Measurements from ENCODE around the gene IGFL2. TPM values are rescaled to one million over a fixed set of nuclear protein-coding genes. Genes with fewer than 3 reads are reported as not detected.
"Not testable (repeated sequence)": the region's sequence is repeated elsewhere in the genome, so short reads cannot be mapped to it uniquely, and the experiment has no call there.

Gene IGFL2
- total RNA-seq, 1 donor, result not detected

DNA sequence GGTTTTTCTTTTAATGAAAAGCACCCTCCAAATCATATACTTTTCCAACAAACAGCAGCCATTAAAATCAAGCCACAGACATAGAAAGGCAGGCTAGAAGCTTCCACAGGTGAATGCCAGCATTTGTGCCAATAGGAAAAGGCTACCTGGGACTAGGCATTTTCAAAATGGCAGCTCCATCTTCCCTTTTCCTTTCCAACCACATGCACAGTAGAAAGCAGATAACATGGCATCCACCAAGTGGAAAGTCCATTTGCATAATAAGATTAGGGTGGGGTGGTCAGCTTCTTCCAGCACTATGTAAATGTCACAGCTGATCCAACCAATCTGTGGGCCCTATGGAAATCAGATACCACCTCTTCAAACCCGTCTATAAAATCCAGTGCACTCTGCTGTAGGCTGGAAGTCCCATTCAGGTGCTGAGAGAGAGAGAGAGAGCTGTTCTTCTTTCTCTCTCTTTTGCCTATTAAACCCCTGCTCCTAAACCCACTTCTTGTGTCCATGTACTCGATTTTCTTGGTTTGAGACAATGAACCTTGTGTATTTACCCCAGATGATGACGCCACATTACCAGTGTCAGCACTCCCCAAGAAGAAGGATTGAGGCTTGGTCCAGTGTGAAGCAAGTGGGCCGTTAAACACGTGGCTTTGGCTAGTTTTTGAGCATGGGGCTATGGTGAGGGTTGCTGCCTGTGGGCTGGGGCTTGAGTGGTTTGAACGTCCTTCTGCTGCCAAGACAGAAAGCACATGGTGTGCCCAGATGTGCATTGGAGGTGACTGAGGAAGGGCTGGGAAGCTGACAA is 57.3 kb downstream of the IGFL2 start:
- Histone ChIP-seq H3K4me3 (ENCODE audit: low read length) (no peak overlapping the region), H3K27me3 (ENCODE audit: insufficient read depth, low read length) (no peaks in the 10 kb centered on the region), H3K9me3 (ENCODE audit: low read depth, low read length) (no peaks in the 10 kb centered on the region), H3K4me1 (ENCODE audit: insufficient read depth, low read length) (peaks cover 7% of the 10 kb centered on the region)

DNA sequence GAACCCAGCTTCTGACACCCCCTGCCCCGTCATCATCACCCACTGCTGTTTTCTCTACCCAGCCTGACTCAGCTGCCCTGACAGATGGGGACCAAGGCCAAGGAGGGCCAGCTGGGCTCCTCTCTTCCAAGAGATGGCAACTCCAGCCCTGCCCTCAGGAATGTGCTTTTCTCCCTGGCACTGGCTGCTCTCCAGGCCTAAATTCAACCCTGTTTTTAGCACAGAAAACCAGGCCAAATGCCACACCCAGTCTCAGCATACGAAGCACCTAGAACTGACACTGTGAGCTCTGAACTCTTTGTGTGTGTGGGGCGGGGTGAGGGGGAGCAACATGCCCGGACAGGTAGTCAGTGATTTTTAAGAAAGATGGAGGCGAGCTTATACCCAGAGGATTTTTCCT is 58.1 kb downstream of the IGFL2 start:
- Histone ChIP-seq H3K4me1 (ENCODE audit: insufficient read depth, low read length) (peaks cover 7% of the 10 kb centered on the region), H3K9me3 (ENCODE audit: low read depth, low read length) (no peaks in the 10 kb centered on the region), H3K27me3 (ENCODE audit: insufficient read depth, low read length) (no peaks in the 10 kb centered on the region), H3K4me3 (ENCODE audit: low read length) (no peak overlapping the region)

DNA sequence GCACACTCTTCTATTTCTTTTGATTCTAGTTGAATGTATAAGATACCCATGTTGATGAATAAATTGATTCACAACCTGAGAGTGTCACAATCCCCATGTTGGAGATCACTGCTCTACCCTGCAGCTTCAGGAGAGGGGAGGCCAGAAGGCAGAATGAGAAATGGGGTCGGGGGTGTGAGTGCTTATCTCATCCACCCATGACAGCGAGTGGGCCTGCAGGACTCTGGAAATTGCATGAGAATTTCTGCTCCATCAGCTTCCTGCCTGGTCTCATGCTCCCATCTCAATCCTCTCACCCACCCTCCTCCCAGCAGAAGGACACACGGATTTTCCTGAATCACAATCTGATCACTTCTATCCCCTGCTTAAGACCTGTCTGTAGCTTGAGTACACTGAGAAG is 58.6 kb downstream of the IGFL2 start:
- H3K4me1 ChIP-seq (ENCODE audit: insufficient read depth, low read length), result peaks cover 7% of the 10 kb centered on the region
- no peaks in the 10 kb centered on the region for H3K27me3 ChIP-seq (ENCODE audit: insufficient read depth, low read length)
- H3K9me3 ChIP-seq (ENCODE audit: low read depth, low read length), result no peaks in the 10 kb centered on the region
- no peak overlapping the region for H3K4me3 ChIP-seq (ENCODE audit: low read length)

DNA sequence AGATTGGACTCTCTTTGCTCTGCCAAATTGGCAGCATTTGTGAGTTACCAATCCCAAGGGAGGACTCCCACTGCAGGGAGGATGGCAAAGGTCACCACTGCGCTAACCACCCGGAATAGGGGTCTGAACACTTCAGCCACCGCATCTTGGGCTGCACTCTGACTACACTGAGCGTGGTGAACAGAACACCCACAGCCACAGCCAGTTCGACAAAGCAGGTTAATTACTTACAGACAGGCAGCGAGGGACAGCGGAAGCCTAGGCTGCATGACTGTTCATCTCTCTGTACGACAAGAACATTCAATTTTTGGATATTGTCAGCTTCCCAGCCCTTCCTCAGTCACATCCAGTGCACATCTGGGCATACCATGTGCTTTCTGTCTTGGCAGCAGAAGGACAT is 59.8 kb downstream of the IGFL2 start:
- H3K4me3 ChIP-seq (ENCODE audit: low read length); H3K9me3 ChIP-seq (ENCODE audit: low read depth, low read length); H3K4me1 ChIP-seq (ENCODE audit: insufficient read depth, low read length); H3K27me3 ChIP-seq (ENCODE audit: insufficient read depth, low read length): not testable (repeated sequence)

DNA sequence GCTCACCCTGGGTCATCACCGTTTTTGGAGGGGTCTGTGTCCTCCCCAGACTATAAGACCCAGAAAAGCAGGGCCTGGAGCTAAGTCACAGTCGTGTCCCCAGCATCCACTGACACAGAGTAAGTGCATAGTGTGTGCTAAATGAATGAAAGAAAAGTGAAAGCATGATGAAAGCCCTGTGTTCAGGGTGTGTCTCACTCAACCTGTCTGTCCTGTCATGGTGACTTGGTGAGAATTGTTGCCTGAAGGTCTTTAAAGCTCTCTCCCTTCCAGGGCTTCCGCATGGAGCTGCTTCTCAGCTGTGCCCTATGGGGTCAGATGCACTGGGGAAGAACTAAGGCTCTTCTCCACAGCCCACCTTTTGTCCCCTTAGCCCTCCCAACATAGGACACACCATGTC is 61.0 kb downstream of the IGFL2 start:
- Histone ChIP-seq H3K4me3 (ENCODE audit: low read length) (no peak overlapping the region), H3K9me3 (ENCODE audit: low read depth, low read length) (no peaks in the 10 kb centered on the region), H3K27me3 (ENCODE audit: insufficient read depth, low read length) (no peaks in the 10 kb centered on the region), H3K4me1 (ENCODE audit: insufficient read depth, low read length) (peaks cover 7% of the 10 kb centered on the region)

DNA sequence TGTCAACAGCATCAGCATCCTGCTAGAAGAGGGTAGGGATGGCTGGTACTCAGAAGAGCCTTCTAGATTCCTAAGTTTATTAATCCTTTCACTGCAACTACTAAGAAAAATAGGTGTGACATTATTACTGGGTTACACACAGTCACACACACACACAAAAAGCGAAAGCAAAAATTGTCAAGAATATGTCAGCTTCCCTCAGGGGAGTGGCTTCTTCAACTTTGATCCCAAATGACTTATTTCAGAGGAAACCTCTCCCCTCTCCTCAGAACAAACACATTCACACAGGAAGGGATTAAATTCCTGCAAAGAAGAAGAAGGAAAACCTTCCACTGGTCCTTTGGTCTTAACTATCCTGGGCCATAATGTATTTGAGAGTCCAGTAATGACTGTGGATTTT is 61.4 kb downstream of the IGFL2 start:
- H3K4me3 ChIP-seq (ENCODE audit: low read length), result no peak overlapping the region
- no peaks in the 10 kb centered on the region for H3K9me3 ChIP-seq (ENCODE audit: low read depth, low read length)
- no peaks in the 10 kb centered on the region for H3K27me3 ChIP-seq (ENCODE audit: insufficient read depth, low read length)
- peaks cover 7% of the 10 kb centered on the region for H3K4me1 ChIP-seq (ENCODE audit: insufficient read depth, low read length)

DNA sequence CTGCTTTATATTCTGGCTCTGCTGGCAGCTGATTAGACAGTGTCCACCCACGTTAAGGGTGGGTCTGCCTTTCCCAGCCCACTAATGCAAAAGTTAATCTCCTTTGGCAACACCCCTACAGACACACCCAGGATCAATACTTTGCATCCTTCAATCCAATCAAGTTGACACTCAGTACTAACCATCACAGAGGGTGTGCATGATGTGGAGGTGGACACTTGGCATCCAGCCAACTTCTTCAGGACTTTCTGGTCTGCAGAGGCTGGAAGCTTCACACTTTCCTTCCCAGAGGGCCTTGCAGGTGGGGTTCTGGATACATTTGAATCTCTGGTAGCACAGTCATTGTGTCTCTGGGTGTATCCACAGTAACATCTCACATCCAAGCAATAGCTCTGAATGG is 62.6 kb downstream of the IGFL2 start:
- H3K4me1 ChIP-seq (ENCODE audit: insufficient read depth, low read length), result peaks cover 7% of the 10 kb centered on the region
- H3K27me3 ChIP-seq (ENCODE audit: insufficient read depth, low read length), result no peaks in the 10 kb centered on the region
- H3K9me3 ChIP-seq (ENCODE audit: low read depth, low read length), result no peaks in the 10 kb centered on the region
- H3K4me3 ChIP-seq (ENCODE audit: low read length), result no peak overlapping the region

Other genes starting within 250 kb of the IGFL2 start
- gene MYPOP, start 245.6 kb upstream of the IGFL2 start, total RNA-seq, result 1.3 TPM
- not detected for gene NANOS2, start 233.5 kb upstream of the IGFL2 start, total RNA-seq
- gene NOVA2, start 174.4 kb upstream of the IGFL2 start, total RNA-seq, result under 0.01 TPM
- 0.94 TPM for gene CCDC61, start 152.8 kb upstream of the IGFL2 start, total RNA-seq
- gene PGLYRP1, start 125.2 kb upstream of the IGFL2 start, total RNA-seq, result not detected
- 0.10 TPM for gene IGFL4, start 107.2 kb upstream of the IGFL2 start, total RNA-seq
- not detected for gene IGFL3, start 23.6 kb upstream of the IGFL2 start, total RNA-seq
- not detected for gene IGFL1, start 81.5 kb downstream of the IGFL2 start, total RNA-seq
- gene HIF3A, start 148.8 kb downstream of the IGFL2 start, total RNA-seq, result not detected
- 11.6 TPM for gene PPP5C, start 198.8 kb downstream of the IGFL2 start, total RNA-seq